HG03439 (cell line): ENCODE data around the gene DTWD2.
"Not testable (repeated sequence)": the region's sequence is repeated elsewhere in the genome, so short reads cannot be mapped to it uniquely, and the experiment has no call there.

Source experiments
- ATAC-seq: cut with Tn5 transposase; IDR thresholded peaks from one replicate; pipeline ENCODE4 v1.9.1; 2021; ENCODE audit warnings: mild to moderate bottlenecking, moderate library complexity; ENCODE audit not compliant: unreplicated experiment

The DTWD2 gene

DNA sequence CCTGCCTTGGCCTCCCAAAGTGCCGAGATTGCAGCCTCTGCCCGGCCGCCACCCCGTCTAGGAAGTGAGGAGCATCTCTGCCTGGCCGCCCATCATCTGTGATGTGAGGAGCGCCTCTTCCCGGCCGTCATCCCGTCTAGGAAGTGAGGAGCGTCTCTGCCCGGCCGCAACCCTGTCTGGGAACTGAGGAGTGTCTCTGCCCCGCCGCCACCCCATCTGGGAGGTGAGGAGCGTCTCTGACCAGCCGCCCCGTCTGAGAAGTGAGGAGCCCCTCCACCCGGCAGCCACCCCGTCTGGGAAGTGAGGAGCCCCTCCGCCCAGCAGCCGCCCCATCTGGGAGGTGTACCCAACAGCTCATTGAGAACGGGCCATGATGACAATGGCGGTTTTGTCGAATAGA is 10.5 kb upstream of the DTWD2 start:
- not testable (repeated sequence) for ATAC-seq

DNA sequence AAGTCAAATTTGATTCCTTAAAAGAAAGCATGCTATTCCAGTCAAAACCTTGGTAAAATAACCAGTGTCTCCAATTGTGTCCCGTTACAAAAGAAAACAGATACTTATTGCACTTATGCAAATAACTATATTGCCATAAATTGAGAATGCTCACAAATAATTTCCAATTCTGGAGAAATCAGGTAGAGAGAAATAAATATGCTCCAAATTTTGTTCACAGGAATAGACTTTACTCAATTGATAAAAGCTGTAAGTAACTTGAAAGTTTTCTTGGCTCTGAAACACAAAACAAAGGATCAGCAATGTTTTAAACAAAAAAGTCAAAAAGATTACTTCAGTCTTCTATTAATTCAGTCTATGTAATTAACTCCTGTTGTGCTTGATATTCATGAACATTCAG is 7.8 kb upstream of the DTWD2 start:
- ATAC-seq, result no peak

DNA sequence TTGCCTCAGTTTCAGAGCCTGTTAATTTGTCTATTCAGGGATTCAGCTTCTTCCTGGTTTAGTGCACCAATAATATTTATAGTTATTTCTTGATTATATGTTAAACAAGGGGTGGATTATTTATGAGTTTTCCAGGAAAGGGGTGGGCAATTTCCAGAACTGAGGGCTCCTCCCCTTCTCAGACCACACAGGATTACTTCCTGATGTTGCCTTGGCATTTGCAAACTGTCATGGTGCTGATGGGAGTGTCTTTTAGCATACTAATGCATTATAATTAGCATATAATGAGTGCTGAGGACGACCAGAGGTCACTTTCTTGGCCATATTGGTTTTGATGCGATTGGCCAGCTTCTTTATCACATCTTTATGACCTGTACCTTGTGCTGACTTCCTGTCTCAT is 6.2 kb upstream of the DTWD2 start:
- ATAC-seq, result no peak

DNA sequence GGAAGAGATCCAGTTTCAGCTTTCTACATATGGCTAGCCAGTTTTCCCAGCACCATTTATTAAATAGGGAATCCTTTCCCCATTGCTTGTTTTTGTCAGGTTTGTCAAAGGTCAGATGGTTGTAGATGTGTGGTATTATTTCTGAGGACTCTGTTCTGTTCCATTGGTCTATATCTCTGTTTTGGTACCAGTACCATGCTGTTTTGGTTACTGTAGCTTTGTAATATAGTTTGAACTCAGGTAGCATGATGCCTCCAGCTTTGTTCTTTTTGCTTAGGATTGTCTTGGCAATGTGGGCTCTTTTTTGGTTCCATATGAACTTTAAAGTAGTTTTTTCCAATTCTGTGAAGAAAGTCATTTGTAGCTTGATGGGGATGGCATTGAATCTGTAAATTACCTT is 4.8 kb upstream of the DTWD2 start:
- not testable (repeated sequence) for ATAC-seq

DNA sequence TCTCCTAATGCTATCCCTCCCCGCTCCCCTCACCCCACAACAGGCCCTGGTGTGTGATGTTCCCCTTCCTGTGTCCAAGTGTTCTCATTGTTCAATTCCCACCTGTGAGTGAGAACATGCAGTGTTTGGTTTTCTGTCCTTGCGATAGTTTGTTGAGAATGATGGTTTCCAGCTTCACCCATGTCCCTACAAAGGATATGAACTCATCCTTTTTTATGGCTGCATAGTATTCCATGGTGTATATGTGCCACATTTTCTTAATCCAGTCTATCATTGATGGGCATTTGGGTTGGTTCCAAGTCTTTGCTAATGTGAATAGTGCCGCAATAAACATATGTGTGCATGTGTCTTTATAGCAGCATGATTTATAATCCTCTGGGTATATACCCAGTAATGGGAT is 3.7 kb upstream of the DTWD2 start:
- ATAC-seq, result not testable (repeated sequence)

DNA sequence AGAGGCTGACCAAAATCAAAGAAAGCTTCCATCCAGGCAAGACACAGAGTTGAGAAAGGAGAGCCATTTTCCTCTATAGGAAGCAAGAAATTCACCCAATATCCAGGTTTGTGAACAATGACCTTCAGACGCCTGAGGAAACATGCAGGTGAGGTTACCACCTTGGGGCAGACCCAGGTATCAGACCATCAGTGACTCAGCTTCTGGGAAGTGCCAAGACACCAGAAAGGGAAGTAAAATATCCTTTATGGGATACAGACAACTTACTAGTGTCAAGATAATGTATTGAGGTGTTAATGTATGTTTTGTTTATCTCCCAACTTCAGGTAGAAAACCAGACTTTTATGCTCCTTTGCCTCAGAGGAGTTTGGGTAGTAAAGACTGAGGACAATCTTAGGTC is 2.2 kb upstream of the DTWD2 start:
- ATAC-seq, result no peak

DNA sequence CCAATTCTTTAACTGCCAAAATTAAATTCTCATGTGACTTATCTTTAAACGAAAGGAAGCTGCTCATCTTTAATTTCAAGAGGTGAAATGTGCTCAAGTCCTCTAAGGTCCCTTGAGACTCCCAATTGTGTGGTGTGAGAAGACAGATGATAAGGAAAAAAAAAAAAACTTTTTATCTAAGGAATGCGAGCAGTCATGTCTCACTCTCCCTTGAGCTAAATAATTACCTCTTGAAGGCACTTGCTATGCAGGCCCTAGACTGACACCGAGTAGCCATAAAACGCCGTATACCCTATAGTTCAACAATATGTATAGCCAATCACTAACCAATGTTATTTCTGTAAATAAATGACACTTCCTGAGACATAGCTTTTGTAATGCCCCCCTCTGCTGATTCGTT is 1.5 kb upstream of the DTWD2 start:
- no peak for ATAC-seq

DNA sequence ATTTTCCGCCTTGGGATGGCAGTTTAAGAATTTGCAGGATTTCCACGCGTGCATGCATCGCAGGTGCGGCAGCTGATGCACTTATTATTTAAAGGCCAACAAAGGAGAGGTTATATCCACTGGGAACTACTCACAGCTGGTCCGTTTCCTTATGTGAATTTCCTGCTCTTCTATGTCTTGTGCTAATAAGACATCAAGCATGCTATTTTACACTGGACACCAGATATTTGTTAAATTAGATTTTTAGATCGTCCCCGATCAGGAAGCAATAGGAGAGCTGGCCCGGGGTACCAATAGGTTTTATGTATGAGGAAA is 476 bp upstream of the DTWD2 start:
- ATAC-seq, result no peak

DNA sequence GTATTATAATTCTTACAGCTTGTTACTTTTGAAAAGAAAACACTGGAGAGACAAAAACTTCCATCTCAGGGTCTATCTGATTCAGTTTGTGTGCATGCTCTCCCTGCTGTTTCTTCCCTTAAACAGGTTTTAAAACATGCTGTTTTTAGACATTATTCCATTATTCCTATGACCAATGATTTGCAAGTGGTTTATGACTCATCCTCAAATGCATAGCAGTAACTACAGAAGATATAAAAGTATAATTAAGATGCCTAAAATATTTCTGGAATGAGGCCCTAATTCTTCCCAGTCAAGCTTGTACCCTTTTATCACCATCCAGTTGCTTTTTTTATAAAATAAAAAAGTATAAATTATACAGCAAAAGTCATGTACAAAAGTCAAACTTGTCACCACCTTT is 3.7 kb downstream of the DTWD2 start:
- ATAC-seq, result no peak

DNA sequence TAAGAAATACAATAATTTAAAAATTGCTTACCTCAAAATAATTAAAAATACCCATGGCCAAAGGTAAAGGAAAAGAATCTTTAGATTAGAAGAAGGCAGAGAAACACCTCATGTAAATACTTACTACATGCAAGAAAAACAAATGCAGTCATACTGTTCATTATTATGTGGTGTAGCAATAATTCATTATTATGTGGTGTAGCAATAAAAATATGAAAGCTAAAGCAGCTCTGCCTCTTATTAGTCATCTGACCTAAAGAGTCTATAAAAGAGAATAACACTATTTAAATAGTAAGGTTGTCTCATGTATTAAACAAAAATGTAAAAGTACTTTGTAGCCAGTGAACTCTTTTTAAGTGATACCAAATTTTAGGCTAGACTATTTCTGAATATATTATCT is 6.6 kb downstream of the DTWD2 start:
- ATAC-seq, result no peak

DNA sequence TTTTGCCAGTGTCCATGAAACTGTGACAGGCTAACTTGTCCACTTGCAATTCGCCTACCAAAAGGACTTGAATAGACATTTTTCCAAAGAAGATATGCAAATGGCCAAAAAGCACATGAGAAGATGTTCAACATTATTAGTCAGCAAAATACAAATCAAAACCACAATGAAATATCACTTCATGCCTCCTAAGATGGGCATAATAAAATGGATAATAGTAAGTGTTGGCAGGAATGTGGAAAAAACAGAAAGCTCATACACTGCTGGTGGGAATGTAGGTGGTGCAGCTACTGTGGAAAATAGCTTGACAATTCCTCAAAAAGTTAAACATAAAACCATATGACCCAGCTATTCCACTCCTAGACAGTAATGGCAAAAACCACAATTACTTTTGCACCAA is 7.9 kb downstream of the DTWD2 start:
- no peak for ATAC-seq

DNA sequence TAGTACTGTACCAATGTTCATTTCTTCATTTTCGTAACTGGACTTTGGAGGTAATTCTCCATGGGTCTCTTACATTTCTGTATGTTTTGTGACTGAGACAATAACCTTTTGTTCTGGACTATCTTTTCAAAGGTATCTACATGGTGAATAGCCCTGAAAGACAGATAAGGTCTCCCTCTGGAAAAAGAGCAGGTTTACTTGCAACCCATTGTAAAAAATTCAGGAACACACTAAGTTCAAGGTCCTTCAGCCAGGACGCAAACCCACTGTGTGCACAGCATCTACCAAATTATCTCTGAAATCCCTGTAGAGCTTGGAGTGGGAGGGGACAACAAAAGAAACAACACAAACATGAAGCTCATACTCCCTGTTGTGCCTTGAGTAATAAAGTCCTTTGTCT is 8.3 kb downstream of the DTWD2 start:
- ATAC-seq, result no peak

DNA sequence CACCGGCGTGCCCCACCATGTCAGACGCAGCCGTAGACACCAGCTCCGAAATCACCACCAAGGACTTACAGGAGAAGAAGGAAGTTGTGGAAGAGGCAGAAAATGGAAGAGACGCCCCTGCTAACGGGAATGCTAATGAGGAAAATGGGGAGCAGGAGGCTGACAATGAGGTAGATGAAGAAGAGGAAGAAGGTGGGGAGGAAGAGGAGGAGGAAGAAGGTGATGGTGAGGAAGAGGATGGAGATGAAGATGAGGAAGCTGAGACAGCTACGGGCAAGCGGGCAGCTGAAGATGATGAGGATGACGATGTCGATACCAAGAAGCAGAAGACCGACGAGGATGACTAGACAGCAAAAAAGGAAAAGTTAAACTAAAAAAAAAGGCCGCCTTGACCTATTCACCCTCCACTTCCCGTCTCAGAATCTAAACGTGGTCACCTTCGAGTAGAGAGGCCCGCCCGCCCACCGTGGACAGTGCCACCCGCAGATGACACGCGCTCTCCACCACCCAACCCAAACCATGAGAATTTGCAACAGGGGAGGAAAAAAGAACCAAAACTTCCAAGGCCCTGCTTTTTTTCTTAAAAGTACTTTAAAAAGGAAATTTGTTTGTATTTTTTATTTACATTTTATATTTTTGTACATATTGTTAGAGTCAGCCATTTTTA is 14.4 kb downstream of the DTWD2 start:
- ATAC-seq, result not testable (repeated sequence)

DNA sequence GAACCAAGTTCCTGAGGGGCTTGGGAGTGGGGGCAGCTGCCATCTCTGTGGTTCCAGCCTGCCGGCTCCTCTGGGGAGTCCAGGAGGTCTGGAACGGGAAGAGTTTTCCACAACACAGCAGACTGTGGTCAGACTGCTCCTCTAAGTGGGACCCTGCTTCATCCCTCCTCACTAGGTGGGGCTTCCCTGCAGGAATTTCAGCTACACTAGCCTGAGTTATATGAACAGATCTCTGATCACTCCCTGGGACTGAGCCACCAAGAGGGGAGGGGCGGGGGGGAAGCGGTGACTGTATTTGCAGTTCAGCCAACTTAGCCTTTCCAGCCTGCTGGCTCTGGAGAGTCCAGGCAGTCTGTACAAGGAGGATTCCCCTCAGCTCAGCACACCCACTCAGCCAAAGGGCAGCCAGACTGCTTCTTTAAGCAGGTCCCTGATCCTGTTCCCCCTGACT is 19.4 kb downstream of the DTWD2 start:
- no peak for ATAC-seq

DNA sequence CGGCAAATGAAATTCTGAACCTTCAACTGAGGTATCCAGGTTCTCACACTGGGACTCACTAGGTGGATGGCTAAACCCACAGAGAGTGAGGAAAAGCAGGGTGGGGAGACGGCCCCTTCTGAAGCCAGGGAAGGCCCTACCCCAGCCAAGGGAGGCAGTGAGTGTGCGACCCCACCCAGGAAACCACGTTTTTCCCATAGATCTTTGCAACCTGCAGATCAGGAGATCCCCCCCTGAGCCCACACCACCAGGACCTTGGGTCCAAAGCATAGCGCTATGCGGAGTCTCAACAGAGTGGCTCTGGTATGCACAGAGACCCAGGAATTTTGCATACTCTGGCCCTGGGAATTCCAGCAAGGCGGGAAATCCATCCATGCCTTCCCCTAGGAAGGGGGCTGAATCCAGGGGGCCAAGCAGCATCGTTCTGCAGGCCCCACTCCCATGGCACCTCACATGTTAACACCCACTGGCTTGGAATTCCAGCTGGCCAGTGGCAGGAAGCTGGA is 19.9 kb downstream of the DTWD2 start:
- no peak for ATAC-seq

DNA sequence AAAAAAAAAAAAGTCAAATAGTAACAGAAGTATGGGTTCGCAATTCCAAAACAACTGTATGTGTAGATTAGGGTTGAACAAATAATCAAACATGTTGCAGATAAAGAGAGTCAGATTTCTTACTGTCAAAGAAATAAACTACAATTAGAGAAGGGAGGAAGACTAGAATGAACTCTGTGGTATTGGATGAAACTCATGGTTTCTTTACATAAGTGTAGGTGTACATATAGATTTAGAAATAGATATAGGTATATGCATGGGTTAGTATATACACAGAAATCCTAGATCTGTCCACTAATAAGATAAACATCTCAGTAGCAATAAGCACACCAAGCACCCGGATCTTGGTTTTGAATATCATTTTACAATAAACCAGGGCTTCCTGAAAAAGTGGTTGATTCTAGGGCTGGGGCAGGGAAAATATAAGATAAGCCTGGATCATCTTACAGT is 21.3 kb downstream of the DTWD2 start:
- no peak for ATAC-seq

DNA sequence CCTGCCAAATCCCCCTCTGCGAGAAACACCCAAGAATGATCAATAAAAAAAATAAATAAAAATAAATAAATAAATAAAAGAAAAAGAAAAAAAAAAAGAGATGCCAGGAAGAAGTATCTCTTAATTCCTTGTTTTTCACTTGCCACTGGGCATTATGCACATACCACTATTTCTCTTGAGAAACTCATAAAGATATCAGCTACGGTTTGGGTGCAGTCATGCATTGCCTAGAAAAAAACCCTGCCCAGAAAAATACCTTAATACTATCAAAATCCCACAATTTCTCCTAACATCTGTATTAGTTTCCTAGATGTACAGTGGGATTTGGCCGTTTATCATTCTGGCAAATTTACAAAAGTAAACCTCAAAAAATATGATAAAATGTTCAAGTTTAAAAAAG is 22.5 kb downstream of the DTWD2 start:
- no peak for ATAC-seq

DNA sequence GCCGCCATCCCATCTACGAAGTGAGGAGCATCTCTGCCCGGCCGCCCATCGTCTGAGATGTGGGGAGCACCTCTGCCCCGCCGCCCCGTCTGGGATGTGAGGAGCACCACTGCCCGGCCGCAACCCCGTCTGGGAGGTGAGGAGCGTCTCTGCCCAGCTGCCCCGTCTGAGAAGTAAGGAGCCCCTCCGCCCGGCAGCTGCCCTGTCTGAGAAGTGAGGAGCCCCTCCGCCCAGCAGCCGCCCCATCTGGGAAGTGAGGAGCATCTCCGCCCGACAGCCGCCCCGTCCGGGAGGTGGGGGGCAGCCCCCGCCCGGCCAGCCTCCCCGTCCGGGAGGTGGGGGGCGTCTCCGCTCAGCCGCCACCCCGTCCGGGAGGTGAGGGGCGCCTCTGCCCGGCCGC is 23.4 kb downstream of the DTWD2 start:
- ATAC-seq, result not testable (repeated sequence)

DNA sequence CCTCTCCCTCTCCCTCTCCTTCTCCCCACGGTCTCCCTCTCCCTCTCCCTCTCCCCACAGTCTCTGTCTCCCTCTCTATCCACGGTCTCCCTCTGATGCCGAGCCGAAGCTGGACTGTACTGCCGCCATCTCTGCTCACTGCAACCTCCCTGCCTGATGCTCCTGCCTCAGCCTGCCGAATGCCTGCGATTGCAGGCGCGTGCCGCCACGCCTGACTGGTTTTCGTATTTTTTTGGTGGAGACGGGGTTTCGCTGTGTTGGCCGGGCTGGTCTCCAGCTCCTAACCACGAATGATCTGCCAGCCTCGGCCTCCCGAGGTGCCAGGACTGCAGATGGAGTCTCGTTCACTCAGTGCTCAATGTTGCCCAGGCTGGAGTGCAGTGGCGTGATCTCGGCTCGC is 24.0 kb downstream of the DTWD2 start:
- ATAC-seq, result not testable (repeated sequence)

DNA sequence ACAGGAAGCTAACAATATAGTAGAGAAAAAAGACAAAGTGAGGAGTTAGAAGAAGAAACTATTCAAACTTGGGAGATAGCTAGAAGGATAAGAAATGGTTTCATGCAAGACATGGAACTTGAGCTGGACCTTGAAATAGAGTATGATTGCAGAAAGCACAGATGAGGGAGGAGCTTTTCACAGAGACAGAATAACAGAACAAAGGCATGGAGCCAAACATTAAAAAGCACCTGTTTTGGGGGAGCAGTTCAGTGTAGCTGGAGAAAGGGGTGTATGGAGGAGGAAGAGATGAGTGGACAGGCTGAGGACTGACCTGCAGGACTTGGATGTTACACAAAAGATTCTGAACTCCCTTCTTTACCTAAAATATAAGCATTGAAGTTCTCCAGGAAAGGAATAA is 25.2 kb downstream of the DTWD2 start:
- no peak for ATAC-seq

DNA sequence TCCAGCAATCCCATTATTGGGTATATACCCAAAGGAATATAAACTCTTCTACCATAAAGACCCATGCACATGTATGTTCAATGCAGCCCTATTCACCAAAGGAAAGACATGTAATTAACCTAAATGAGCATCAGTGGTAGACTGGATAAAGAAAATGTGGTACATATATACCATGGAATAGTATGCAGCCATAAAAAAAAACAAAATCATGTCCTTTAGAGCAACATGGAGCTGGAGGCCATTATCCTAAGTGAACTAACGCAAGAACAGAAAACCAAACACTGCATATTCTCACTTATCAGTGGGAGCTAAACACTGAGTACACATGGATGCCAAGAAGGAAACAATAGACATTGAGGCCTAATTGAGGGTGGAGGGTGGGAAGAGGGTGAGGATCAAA is 27.8 kb downstream of the DTWD2 start:
- ATAC-seq, result no peak

DNA sequence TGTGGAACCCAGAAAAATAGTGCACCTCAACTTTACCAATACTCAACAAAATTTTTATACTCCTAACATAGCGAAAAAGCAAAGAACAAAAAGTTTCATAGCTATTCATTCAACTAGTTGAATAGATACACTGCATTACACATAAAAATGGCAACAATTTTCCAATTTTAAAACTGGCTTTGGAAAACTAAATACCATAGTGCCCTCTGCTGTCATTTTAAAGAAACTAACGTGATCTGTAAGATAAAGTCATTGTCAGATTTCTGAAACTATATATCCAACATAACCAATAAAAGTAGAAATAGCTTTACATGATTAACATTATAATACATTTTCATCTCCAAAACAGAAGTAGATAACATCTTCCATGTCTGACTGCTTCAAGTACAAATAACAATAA is 31.6 kb downstream of the DTWD2 start:
- ATAC-seq, result no peak

DNA sequence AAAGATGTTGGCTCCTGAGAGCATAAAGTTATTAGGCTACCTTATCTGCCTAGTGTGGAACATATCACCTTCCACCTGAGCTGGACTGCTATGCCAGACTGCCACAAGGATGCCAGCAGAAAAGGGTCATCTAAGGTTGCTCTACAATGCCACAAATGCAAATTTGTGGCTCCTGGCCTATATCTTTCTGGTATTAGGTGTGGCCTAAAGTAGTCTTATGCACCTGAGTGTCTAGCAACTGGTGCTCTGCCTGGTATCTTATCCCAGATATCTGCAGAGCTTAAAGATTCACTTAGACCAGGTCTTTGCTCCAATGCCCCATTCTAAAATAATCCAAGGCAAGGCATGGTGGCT is 34.7 kb downstream of the DTWD2 start:
- no peak for ATAC-seq
